IPS-11a (cell line): Measurements from ENCODE around the gene IQCN.

ENCODE experiments used
- H3K4me3 ChIP-seq: one replicate; pipeline ENCODE4 v1.5.1; 2013; ENCODE audit warnings: low read depth, low read length, control low read depth

IQCN gene

DNA sequence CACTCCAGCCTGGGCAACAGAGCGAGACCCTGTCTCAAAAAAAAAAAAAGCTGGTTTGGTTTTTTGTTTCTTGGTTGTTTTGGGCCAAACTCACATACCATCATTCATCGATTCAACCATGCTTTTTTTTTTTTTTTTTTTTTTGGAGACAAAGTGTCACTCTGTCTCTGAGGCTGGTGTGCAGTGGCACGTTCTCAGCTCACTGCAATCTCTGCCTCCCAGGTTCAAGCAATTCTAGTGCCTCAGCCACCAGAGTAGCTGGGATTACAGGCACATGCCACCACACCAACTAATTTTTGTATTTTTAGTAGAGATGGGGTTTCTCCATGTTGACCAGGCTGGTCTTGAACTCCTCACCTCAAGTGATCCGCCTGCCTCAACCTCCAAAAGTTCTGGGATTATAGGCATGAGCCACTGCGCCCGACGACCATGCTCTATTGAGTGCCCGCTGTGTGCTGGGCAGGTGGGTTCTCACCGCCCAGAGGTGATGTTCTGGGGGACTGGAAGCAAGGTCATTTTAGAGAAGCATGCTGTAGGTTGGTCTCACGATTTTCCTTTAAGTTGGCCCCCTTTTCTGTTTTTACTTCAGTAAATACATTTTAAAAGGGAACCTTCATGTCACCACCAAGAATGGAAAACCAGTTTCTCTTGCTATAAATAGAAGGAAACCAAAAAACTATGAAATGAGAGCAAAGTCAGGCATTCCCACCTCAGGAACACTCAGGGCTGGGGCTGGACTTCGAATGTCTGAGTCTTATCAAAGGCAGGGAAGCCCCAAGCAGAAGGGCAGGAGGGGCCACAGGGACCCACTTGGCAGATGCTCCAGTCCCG lies 15.4 kb upstream of the IQCN start:
- no peak overlapping the region for H3K4me3 ChIP-seq

DNA sequence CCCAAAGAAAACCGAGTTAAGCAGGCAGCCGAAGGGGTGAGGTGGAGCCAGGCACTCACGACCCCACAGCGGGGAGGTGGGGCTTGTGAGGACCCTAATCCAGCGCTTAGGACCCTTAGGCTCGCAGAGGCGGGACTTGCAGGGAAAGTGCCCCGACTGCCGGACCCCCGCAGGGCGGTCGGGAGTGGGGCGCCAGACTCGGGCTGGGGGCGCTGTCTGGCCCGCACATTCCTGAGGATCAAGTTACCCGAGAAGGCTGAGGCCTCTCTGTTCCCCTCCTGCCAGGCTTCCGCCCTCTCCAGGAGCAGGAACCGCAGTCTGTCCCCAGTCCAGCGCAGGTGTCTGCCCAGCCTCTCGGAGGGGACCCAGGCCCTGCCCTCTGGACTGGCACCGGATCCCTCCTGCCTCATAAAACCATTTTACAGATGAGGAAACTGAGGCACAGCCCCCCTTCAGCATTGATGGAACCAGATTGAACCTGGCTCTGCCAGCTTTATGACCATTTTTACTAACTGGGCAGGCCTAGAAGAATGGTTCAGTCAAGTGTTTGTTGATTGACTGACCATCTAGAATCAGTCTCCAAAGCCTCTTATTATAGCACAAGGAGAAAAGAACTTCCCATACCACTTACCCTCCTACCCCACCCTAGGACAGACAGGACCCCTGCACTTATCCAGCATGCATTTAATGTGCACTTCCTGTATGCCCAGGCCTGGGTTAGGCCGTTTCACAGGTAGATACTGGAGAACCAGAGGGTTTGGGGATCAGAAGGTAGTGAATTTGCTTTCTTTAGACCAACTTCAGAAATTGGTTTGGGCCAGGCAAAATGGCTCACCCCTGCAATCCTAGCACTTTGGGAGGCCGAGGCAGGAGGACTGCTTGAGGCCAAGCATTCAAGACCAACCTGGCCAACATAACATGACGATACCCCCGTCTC lies 13.9 kb upstream of the IQCN start:
- no peak overlapping the region for H3K4me3 ChIP-seq

DNA sequence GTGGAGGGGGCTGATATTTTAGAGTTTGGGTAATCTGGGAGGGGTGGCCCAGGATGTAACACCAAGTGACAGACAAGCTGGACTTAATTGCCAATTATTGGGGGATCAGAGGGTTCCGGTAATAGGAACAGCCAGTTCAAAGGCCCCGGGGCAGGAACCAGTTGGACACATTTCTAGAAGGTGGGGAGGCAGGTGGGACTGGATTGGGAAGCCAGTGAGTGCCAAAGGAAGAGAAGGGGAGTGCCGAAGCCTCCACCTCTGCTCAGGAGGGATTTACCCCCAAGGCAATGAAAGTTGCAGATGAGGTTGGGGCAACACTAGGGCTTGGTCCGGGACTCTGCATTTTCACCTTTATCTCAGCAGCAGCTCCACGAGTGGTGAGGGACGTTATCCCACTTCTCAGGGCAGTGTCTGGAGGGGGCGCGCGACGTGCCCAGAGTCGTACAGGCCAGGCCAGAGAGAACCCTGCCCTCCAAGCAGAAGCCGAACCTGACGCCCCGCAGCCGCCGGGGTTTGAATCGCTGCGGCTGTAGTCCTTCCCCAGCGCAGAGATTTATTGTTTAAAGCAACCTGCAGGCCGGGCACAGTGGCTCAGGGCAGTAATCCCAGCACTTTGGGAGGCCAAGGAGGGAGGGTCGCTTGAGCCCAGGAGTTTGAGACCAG lies 12.9 kb upstream of the IQCN start:
- H3K4me3 ChIP-seq = no peak overlapping the region

DNA sequence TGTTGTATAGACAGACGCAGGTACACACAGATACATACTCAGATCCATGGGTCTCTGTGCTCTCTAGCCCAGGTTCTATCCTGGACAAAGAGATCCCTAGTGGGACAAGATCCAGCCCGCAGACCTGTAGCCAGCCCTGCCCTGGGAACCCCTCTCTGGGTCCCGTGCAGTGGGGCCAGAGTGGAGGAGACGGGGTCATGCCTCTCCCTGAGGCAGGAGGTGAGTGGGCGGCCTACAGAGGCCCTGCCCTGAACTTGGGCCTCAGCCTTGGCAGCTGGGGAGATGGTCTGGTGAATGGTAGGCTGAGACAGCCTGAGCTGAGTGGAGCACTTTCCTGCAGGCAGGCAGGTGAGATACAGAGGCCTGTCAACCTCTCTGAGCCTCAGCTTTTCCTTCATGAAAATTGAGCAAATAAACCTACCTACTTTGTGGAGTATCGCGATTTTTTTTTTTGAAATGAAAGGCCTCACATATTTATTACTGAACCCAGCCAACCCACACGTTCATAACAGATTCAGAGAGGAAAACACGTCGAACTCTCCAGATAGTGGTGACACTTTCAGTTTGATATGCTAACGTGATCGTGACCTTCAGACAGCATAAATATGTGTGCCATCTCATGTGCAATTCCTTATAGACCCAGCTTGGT lies 10.6 kb upstream of the IQCN start:
- no peak overlapping the region for H3K4me3 ChIP-seq

DNA sequence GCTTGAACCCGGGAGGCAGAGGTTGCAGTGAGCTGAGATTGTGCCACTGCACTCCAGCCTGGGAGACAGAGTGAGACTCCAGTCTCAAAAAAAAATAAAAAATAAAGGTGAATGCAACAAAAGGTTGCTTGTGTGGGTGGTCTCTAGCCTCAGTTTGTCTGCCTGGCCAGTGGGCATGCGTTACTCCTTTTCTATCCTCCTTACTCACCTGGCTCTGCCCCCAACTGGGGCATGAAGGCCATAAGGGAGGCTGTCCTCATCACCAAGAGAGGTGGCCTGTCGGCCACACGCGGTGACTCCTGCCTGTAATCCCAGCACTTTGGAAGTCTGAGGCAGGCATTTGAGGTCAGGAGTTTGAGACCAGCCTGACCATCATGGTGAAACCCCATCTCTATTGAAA lies 9.1 kb upstream of the IQCN start:
- H3K4me3 ChIP-seq = no peak overlapping the region

DNA sequence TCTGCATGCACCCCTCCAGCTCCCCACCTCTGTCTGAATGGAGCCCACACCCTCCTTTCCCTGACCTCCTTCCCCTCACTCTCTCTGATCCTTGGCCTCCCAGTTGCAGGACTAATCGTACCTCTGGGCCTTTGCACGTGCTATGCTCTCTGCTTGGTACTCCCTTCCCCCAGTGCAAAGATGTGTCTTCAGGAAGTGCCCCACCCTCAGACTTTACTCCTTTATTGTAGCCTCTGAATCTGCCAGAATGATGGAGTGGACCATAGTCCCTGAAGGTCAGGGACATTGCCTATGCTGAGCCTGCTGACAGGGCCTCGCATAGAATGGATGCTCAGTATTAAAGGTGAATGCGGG lies 8.5 kb upstream of the IQCN start:
- H3K4me3 ChIP-seq = no peak overlapping the region

DNA sequence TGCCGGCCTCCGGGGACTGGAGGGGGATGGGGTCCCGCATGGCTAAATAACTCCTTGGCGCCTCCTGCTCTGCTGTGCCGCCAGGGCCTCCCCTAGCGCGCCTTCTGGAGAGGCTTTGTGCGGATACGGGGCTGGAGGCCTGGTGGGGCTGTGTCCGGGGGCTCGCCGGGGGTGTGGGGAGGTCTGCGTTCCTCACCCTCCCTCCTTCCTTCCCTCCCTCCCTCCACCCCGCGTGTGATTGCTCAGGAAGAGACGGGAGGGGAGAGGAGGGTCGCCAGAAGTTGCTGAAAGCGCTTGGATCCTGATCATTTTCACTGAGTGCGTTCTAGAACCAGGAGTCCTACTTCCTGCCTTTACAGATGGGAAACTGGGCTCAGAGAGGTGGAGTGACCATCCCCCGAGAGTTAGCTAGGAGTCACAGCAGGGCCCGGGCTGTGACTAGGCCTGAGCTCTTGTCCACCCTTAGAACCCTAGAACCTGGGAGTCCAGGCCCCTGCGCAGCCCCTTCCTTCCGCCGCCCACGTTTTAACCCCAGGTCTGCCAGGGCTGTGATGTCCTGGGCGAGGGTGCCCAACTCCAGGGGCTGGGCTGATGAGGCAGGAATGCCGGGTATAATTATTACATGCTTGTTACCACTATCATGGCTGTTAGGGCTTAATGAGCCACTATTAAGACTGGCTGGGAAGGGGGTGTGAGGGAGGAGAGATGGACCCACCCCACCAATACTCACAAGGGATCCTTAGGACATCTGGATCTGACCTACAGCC lies 8.0 kb upstream of the IQCN start:
- H3K4me3 ChIP-seq = peak overlapping the region; percentile 43

DNA sequence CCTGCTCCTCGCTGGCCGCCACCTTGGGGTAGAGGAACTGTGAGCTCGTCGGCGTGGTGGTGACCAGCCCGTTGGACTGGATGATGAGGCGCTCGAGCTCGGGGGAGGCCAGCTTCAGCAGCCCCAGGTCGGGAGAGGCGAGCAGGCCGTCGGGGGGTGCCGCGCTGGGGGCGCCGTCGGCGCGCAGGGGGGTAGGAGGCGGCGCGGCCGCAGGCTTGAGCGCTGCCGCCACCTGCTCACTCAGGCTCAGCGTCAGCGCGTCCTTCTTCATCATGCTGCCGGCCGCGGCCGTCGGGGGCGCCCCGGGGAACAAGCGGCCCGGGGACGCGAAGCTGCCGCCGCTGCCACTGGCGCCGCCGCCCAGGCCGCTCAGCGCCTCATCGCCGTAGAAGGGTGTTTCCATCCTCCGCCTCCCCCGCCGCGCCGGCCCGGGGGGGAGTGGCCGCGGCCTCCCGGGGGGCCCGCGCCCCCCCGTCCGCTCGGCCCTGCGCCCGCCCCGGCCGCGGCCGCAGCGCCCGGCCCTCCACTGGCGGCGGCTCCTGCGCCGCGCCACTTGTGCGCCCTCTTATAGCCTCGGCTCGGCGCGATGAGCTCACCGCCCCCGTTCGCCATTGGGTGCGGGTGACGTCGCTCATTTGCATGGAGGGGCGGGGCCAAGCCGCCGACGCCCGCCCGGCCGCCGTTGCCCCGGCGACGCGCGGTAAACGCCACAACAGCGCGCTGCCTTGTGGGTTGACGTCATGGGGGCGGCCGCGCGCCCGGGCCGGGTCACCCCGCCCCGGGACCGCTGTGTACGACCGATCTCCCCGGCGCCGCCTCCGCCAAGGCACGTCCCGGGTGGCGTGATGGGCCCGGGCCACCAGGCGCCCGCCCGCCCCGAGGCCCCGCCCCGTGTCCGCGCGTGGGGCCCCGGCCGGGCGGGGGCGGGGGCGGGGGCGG lies 7.1 kb upstream of the IQCN start, which contains the start of gene JUND:
Gene JUND, minus strand, starts transcription at position 541 of the 939 bp plus-strand sequence. Its CDS starts 138 bp downstream, at position 403.
- peak within 1 kb of the TSS; percentile 96 for H3K4me3 ChIP-seq

DNA sequence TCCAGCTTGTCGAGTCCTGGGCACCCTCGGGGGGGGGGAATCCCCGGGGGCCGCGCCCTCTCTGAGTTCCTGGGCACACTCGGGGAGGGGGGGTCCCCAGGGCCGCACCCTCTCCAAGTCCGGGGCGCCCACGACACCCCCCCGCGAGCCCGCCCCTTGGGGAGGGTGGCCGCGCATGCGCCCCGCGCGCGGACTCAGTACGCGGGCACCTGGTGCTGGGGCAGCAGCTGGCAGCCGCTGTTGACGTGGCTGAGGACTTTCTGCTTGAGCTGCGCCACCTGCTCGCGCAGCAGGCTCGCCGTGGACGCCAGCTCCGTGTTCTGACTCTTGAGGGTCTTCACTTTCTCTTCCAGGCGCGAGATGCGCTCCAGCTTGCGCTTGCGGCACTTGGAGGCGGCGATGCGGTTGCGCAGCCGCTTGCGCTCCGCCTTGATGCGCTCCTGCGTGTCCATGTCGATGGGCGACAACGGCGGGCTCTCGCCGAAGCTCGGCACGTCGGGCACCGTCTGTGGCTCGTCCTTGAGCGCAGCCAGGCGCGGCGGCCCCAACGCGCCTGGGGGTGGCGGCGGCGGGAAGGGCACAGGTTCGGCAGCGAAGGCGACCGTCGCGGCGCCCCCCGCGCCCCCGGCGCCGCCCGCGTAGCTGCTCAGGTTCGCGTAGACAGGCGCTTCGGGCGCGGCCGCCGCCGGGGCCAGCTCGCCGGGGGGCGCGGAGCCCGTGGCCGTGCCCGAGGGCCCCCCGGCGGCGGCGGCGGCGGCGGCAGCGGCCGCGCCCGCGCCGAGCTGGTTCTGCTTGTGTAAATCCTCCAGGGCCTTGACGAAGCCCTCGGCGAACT lies 6.2 kb upstream of the IQCN start:
- H3K4me3 ChIP-seq = peak overlapping the region; percentile 96

DNA sequence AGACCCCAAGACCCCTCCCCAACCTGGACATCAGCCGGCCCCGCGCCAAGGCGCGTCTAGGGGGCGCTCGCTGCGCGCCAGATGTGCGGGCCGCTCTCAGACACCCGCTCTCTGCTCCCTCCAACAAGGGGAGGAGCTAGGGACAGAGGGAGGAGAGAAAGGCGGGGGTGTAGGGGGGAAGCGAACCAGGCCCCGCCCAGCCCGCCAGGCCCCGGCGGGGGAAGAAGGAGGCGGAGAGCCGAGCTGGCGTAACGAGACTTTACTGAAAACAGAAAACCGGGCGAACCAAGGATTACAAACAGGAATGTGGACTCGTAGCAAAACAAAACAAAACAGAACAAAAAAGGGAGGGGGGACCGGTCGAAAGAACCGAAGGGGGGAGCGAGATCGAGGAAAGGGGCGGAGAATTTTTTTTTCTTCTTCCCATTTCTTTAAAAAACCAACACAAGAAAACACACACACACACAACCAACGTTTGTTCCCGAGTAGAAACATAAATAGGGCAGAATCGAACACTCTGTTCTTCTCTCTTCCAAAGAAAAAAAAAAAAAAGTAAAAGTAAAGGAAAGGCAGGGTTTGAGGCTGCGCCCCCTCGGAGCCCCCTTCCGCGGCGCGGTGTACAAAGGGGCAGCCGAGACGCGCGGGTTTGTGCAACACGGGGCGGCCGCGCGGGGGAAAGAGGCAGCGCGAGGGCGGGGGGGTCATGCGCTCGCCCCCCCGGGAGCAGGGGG lies 5.4 kb upstream of the IQCN start:
- H3K4me3 ChIP-seq = peak overlapping the region; percentile 96

DNA sequence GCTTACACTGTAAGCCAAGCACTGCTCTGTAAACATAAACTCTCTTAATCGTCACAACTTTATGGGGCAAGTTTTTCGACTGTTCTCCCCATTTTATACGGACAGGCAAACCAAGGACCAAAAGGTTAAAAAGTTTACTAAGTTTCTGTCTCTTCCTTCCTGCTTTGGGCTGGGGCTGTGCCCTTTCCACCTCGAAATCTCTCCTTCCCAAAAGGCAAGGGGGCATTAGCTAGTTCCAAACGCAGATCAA lies 4.9 kb upstream of the IQCN start:
- H3K4me3 ChIP-seq = peak overlapping the region; percentile 96

DNA sequence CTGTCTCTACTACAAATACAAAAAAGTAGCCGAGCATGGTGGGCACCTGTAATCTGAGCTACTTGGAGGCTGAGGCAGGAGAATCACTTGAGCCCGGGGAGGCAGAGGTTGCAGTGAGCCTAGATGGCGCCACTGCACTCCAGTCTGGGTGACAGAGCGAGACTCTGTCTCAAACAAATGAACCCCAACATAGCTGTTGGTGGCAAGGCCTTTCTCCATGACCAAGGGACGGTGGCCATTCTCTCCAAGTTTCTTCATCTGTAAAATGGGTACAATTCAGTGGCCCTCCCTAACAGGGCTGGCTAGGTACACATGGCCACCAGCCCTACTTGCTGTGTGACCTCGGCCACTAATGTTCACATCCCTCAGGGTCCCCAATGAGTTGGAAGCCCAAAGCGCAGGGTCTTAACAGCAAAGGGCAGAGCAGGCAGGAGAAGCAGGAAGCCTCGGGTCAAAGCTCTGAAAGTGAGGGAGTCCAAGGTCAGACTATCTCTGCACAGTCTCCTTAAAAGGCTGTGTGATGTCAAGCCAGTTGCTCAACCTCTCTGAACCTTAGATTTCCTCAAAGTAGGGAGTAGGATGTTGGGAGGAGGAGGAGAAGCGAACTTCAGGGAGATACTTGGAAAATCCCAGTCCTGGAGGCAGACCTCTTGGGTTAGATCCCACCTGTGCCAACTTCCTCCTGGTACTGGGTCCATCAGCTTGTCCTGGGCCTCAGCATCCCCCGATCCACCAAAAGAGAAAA lies 4.4 kb upstream of the IQCN start:
- peak overlapping the region; percentile 96 for H3K4me3 ChIP-seq

DNA sequence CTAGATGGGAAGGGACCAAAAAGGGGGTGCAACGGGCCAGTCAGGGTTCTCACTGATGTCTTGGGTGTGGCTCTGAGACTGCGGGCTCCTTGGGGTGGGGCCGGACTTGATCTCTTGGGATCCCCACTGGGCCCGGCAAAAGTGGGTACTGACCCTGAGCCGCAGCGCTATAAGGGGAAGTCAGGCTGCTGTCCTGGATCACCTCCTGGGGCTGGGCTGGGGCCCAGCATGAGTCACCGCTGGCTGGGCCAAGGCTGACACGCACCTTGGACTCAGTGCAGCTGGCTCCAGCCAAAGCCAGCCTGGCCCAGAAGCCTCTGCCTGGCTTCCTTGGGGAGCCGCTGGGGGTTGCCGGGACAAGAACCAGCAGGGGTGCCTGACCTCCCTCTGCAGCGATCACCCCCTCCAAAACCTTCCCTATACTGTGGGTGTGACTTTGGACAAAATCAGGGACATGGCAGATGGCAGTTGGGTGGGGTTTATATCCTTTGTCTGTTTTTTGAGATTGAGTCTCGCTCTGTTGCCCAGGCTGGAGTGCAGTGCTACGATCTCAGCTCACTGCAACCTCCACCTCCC lies 617 bp upstream of the IQCN start:
- no peak overlapping the region for H3K4me3 ChIP-seq

DNA sequence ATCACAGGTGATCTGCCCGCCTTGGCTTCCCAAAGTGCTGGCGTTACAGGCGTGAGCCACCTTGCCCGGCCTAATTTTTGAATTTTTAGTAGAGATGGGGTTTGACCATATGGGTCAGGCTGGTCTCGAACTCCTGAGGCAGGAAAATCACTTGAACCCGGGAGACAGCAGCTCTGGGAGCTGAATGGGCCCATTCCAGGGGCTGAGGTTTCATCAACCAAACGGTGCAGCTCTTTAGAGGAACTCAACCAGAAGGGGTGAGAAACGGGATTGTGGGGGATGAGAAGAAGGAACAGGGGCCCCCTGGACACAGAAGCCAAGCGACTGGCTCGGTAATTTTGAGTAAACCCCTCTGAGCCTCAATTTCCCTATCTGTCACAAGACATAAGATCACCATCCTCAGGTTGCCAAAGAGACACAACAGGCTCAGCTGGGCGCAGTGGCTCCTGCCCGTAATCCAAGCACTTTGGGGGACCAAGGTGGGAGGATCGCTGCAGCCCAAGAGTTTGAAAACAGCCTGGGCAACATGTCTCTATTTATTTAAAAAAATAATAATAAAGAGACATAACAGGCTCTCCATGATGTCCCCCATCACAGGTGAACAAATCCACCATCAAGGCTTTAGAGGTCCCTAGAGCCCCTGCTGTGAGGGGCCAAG lies 562 bp downstream of the IQCN start:
- no peak overlapping the region for H3K4me3 ChIP-seq

DNA sequence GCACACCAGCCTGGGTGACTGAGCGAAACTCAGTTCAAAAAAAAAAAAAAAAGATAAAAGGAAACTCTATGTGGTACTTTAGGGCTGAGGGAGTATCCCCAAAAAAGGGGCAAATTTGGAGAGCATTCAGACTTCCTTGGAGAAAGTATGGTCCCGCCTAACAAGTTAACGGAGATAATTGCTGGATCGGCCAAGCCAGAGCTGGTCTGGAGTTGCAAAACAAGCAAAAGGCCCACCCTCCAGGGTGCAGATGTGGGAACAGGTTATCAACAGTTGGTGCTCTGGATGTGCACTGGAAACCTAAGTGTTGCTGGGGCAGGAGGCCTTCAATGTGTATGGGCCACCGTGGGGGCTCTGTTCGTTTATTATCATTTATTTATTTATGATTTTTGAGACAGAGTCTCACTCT lies 2.8 kb downstream of the IQCN start:
- no peak overlapping the region for H3K4me3 ChIP-seq

DNA sequence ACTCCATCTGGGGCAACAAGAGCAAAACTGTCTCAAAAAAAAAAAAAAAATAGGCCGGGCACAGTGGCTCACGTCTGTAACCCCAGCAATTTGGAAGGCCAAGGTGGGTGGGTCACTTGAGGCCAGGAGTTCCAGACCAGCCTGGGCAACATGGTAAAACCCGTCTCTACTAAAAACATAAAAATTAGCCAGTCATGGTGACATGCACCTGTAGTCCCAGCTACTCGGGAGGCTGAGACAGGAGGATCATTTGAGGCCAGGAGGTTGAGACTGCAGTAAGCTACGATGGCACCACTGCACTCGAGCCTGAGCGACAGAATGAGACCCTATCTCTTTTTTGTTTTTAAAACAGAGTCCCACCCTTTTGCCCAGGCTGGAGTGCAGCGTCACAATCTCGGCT lies 3.9 kb downstream of the IQCN start:
- H3K4me3 ChIP-seq = no peak overlapping the region
